HG03066 (cell line): Measurements from ENCODE around the gene LTF.
"Not testable (repeated sequence)": the region's sequence is repeated elsewhere in the genome, so short reads cannot be mapped to it uniquely, and the experiment has no call there.

Source experiments
- ATAC-seq: cut with Tn5 transposase; IDR thresholded peaks from one replicate; pipeline ENCODE4 v1.9.1; 2021; ENCODE audit warnings: low read depth; ENCODE audit not compliant: unreplicated experiment

The LTF gene

GRCh38 chr3:46464326-46465195 is at the start of gene LTF:
TSS of gene LTF (minus strand) at chr3:46464905. CDS start at chr3:46464867, 38 bp downstream.
- ATAC-seq, result no peak

GRCh38 chr3:46512191-46512749 is 47.6 kb upstream of the LTF start:
- no peak for ATAC-seq

- ATAC-seq, result no peak
Observed at GRCh38 chr3:46509661-46510187, 45.0 kb upstream of the LTF start.

- no peak for ATAC-seq
Observed at GRCh38 chr3:46508850-46509591, 44.3 kb upstream of the LTF start.

GRCh38 chr3:46506526-46506925 is 41.8 kb upstream of the LTF start:
- no peak for ATAC-seq

- ATAC-seq, result no peak
Observed at GRCh38 chr3:46505953-46506352, 41.2 kb upstream of the LTF start.

- no peak for ATAC-seq
Observed at GRCh38 chr3:46504789-46505188, 40.1 kb upstream of the LTF start.

- ATAC-seq, result no peak
Observed at GRCh38 chr3:46503200-46503874, 38.6 kb upstream of the LTF start.

GRCh38 chr3:46501702-46502101 is 37.0 kb upstream of the LTF start:
- no peak for ATAC-seq

- no peak for ATAC-seq
Observed at GRCh38 chr3:46500656-46501635, 36.2 kb upstream of the LTF start.

- ATAC-seq, result no peak
Observed at GRCh38 chr3:46498916-46499519, 34.3 kb upstream of the LTF start.

- no peak for ATAC-seq
Observed at GRCh38 chr3:46497556-46498265, 33.0 kb upstream of the LTF start, which contains the start of gene RTP3. TSS of gene RTP3 (plus strand) at chr3:46497976. CDS start at chr3:46498063, 87 bp downstream.

GRCh38 chr3:46496746-46497555 is 32.2 kb upstream of the LTF start:
- no peak for ATAC-seq

- no peak for ATAC-seq
Observed at GRCh38 chr3:46495901-46496456, 31.3 kb upstream of the LTF start.

- not testable (repeated sequence) for ATAC-seq
Observed at GRCh38 chr3:46494491-46494890, 29.8 kb upstream of the LTF start.

GRCh38 chr3:46492890-46493547 is 28.3 kb upstream of the LTF start:
- ATAC-seq, result no peak
